PFSK-1 (cell line): ENCODE results near the gene TXNDC11.

Experiments
- FOXP2 ChIP-seq: optimal IDR thresholded peaks from 2 replicates; pipeline ENCODE3; 2011; ENCODE audit warnings: borderline replicate concordance, control low read depth, inconsistent platforms; ENCODE audit not compliant: insufficient read depth; ENCODE audit errors: extremely low read length, extremely low read depth
- POLR2AphosphoS5 ChIP-seq: IDR thresholded peaks from 2 replicates; pipeline ENCODE4 v1.6.1; 2012; ENCODE audit warnings: low read depth, mild to moderate bottlenecking, control low read depth, low read length, moderate library complexity
- REST ChIP-seq, 2 experiments: IDR thresholded peaks; 2 replicates each; pipeline versions ENCODE4 v1.6.1 to v1.8.0; 2011 to 2012; ENCODE audit warnings: low read depth in 2 of 2, low read length in 2 of 2, control low read depth in 1 of 2, inconsistent platforms in 1 of 2, mild to moderate bottlenecking in 1 of 2, moderate library complexity in 1 of 2; ENCODE audit not compliant: insufficient read depth in 1 of 2
- SIN3A ChIP-seq: IDR thresholded peaks from 2 replicates; pipeline ENCODE4 v1.6.1; 2012; ENCODE audit warnings: mild to moderate bottlenecking, low read length, moderate library complexity, borderline replicate concordance; ENCODE audit not compliant: insufficient read depth
- TAF1 ChIP-seq: IDR thresholded peaks from 2 replicates; pipeline ENCODE4 v1.6.1; 2012; ENCODE audit warnings: low read length, control low read depth, borderline replicate concordance; ENCODE audit not compliant: insufficient read depth

The TXNDC11 gene

GRCh38 chr16:11755022-11755760 lies 12.5 kb upstream of the TXNDC11 start:
- no peak for TF ChIP-seq SIN3A
- no peak for TF ChIP-seq FOXP2
- no peak for TF ChIP-seq POLR2AphosphoS5
- TF ChIP-seq TAF1: no peak
- TF ChIP-seq REST (IDR thresholded peaks at IDR 0.05; ENCODE audit: insufficient read depth in 1 of 2, low read depth in 2 of 2, low read length in 2 of 2): no peak

- TF ChIP-seq FOXP2: no peak
- TF ChIP-seq POLR2AphosphoS5: no peak
- no peak for TF ChIP-seq TAF1
- TF ChIP-seq REST (IDR thresholded peaks at IDR 0.05; ENCODE audit: insufficient read depth in 1 of 2, low read depth in 2 of 2, low read length in 2 of 2): no peak
- TF ChIP-seq SIN3A: no peak
Observed at GRCh38 chr16:11752856-11753255, 10.2 kb upstream of the TXNDC11 start.

- TF ChIP-seq POLR2AphosphoS5 (no peak), REST (IDR thresholded peaks at IDR 0.05; ENCODE audit: insufficient read depth in 1 of 2, low read depth in 2 of 2, low read length in 2 of 2) (no peak), FOXP2 (no peak), TAF1 (no peak), SIN3A (no peak)
Observed at GRCh38 chr16:11750056-11750455, 7.4 kb upstream of the TXNDC11 start.

- no peak for TF ChIP-seq FOXP2
- no peak for TF ChIP-seq SIN3A
- no peak for TF ChIP-seq POLR2AphosphoS5
- no peak for TF ChIP-seq TAF1
- TF ChIP-seq REST (IDR thresholded peaks at IDR 0.05; ENCODE audit: insufficient read depth in 1 of 2, low read depth in 2 of 2, low read length in 2 of 2): no peak
Observed at GRCh38 chr16:11748404-11749254, 6.0 kb upstream of the TXNDC11 start.
